ENCODE measurements around the gene PEX5L.

PEX5L gene

DNA sequence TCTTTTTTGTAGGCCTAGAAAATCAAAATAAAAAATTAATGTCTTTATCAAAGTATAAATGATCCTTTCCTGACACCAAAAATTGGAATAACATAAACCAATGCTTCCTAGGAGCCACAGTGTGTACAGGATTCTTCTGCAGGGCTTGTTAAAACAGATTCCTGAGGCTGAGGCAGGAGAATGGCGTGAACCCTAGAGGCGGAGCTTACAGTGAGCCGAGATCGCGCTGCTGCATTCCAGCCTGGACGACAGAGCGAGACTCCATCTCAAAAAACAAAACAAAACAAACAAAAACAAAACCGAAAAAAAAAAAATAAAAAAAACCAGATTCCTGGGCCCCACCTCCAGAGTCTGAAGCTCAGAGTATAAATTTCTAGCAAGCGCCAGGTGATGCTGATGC, 78.0 kb downstream of the PEX5L start:
- H3K9me3 Mint-ChIP-seq: no peaks in the 10 kb centered on the region
- DNase-seq (no peak), ATAC-seq (replicated peaks) (no peak)
- no peak overlapping the region for H3K27ac Mint-ChIP-seq
- no peak overlapping the region for H3K4me3 Mint-ChIP-seq
- H3K36me3 Mint-ChIP-seq (ENCODE audit: insufficient read depth): no peaks in the 10 kb centered on the region
- H3K4me1 Mint-ChIP-seq (ENCODE audit: low read depth in 2 of 2): peaks cover 5 to 6% of the 10 kb centered on the region in 2 donors
- peaks cover 0 to 12% of the 10 kb centered on the region in 2 donors for H3K27me3 Mint-ChIP-seq

DNA sequence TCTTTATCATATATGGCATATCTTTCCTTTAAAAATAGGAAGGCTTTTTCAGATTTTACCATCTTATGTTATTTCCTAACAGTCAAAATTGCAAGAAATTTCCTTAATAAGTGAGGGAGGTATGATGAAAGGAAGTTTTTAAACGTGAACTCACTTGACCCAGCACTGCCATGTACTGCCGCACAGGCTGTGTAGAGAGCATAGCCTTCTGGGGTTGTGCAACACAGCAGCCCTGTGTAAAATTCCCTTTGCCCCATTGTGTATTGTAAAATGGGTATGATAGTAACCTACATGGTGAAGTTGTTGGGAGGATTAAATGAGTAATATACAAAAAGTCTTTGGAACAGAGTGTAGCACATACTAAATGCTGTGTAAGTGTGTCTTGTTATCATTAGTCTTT, 78.6 kb downstream of the PEX5L start:
- Mint-ChIP-seq H3K27ac (no peak overlapping the region), H3K4me1 (ENCODE audit: low read depth in 2 of 2) (peaks cover 5 to 6% of the 10 kb centered on the region in 2 donors), H3K4me3 (no peak overlapping the region), H3K27me3 (peaks cover 0 to 11% of the 10 kb centered on the region in 2 donors), H3K9me3 (no peaks in the 10 kb centered on the region), H3K36me3 (ENCODE audit: insufficient read depth) (no peaks in the 10 kb centered on the region)
- no peak for ATAC-seq (replicated peaks)
- no peak for DNase-seq

DNA sequence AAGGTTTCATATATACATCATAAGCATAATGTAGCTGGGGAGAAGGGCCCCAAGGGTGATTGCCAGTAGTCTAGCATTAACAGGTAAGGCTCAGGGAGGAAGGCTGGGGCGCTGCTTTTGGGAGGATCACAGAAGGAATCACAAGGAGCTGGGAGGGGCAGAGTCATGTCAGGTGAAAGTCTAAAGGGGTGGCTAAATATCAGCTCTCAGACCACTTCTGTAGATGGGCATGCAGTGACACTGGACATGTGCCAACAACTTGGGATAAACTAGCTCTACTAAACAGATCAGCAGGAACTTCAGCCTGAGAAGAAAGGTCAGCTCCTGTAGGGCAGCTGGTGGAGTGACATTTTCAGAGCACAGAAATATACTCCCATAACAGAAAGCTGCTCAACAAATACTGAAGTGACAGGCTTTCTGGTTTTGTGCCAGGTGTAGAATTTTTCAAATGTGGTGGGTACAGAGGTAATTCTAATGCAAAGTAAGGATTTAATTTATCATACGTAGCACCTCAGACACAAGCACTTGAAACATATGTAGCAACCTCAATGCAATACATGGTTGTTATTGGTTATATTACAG, 79.4 kb downstream of the PEX5L start:
- Mint-ChIP-seq H3K9me3 (no peaks in the 10 kb centered on the region), H3K27me3 (peaks cover 0 to 6% of the 10 kb centered on the region in 2 donors), H3K36me3 (ENCODE audit: insufficient read depth) (no peaks in the 10 kb centered on the region), H3K27ac (no peak overlapping the region), H3K4me1 (ENCODE audit: low read depth in 2 of 2) (peaks cover 5 to 6% of the 10 kb centered on the region in 2 donors), H3K4me3 (no peak overlapping the region)
- ATAC-seq (replicated peaks) (no peak), DNase-seq (no peak)

DNA sequence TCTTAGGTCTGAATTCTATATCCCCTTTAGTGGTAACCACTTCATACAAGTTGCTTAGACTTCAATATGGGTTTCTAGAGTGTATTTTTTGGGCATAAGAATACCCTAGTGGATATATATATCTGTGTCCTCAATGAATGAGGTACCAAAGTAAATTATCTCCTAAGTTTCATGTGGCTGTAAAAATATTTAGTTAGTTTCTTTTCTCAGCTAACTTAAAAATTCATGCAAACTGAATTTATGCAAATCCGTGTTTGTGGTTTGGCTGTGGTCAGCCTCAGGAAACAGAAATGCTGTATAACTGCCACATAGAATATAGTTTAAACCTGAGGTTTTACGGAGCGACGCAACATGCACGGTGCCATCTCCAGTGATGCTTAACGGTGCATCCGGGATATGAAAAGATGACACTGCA, 80.3 kb downstream of the PEX5L start:
- no peak overlapping the region for H3K4me3 Mint-ChIP-seq
- ATAC-seq (replicated peaks) (peak; percentile 42), DNase-seq (no peak)
- no peaks in the 10 kb centered on the region for H3K36me3 Mint-ChIP-seq (ENCODE audit: insufficient read depth)
- no peaks in the 10 kb centered on the region for H3K9me3 Mint-ChIP-seq
- H3K27me3 Mint-ChIP-seq: peaks cover 0 to 6% of the 10 kb centered on the region in 2 donors
- H3K27ac Mint-ChIP-seq: no peak overlapping the region
- H3K4me1 Mint-ChIP-seq (ENCODE audit: low read depth in 2 of 2): peaks cover 5 to 6% of the 10 kb centered on the region in 2 donors

DNA sequence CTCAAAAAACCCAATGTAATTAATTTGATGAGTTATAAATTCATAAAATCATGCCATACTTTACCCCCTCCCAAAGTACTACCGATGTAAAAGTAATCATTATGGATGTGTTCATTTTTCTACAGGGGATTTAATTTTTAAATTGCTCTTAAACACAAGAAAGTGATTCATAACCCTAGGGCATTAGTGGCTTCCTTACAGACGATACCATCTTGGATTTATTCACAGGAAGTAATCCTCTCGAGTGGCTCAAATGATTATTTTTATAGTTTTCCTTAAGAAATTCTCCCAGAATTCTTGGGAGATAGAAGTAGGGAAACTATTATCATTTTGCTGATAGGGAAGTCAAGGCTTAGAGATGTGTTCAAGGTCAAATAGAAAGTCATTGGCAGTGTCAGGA, 80.9 kb downstream of the PEX5L start:
- H3K4me3 Mint-ChIP-seq: no peak overlapping the region
- H3K36me3 Mint-ChIP-seq (ENCODE audit: insufficient read depth): no peaks in the 10 kb centered on the region
- peaks cover 5 to 6% of the 10 kb centered on the region in 2 donors for H3K4me1 Mint-ChIP-seq (ENCODE audit: low read depth in 2 of 2)
- no peaks in the 10 kb centered on the region for H3K9me3 Mint-ChIP-seq
- peaks cover 0 to 6% of the 10 kb centered on the region in 2 donors for H3K27me3 Mint-ChIP-seq
- DNase-seq: no peak
- no peak for ATAC-seq (replicated peaks)
- no peak overlapping the region for H3K27ac Mint-ChIP-seq

DNA sequence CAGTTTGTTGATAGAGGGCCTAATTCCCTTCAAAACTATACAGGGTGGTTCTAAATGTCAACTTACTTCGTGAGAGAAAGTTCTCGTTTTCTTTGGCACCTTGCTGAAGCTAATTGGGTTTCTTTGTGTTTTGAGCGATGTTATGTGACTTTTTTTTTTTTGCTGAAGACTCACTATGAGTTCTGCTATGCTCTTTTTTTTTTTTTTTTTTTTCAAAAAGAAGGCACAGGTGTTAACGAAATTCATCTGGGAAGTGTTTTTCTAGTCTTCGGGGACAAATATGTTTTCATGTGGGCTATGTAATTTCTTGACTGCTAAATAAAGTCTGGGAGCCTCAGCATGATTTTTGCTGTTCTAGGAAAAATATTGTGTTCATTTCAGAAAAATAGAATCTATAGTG, 81.5 kb downstream of the PEX5L start:
- Mint-ChIP-seq H3K9me3 (no peaks in the 10 kb centered on the region), H3K4me1 (ENCODE audit: low read depth in 2 of 2) (peaks cover 5 to 6% of the 10 kb centered on the region in 2 donors), H3K4me3 (no peak overlapping the region), H3K27me3 (peaks cover 0 to 6% of the 10 kb centered on the region in 2 donors), H3K36me3 (ENCODE audit: insufficient read depth) (no peaks in the 10 kb centered on the region), H3K27ac (no peak overlapping the region)
- no peak for DNase-seq
- ATAC-seq (replicated peaks): no peak

DNA sequence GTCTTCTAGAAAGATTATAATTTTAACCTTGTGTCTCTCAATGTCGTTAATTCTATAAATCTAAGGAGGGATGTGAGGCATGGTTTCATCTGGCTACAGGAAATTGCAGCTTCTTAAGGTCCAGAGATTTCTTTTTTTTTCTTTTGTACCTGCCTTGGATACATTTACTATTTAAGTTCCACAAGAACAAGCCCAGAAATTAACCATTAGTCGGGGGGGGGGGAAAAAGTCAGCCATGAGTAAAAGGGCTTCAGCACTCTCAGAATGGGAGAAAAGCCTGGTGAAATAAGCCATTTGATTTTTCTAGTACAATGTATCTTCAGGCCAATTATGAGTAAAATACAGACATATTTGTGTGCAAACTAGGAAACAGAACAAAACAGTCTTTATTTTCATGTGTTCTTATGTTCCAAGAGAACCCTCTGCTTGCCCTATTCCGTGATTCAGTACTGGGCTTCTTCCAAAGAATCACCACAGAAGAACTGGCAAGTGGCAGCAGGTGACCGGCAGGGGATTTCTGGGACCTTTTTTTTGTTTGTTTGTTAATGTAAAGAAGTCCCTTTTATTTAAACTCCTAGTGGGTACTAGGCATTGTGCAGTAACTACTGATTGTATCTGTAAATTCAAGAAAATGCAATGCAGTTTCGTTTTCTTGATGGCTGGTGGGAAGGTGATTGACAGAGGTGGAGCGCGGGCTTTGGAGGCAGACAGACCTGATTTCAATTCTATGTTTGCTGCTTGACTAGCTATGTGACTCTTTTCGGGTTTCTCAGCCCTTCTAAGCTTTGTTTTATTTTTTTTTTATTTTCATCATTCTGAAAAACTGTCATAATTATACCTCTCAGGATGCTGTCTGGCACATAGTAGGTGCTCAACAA, 82.5 kb downstream of the PEX5L start:
- no peak overlapping the region for H3K27ac Mint-ChIP-seq
- no peaks in the 10 kb centered on the region for H3K27me3 Mint-ChIP-seq
- no peak for DNase-seq
- H3K4me3 Mint-ChIP-seq: no peak overlapping the region
- H3K36me3 Mint-ChIP-seq (ENCODE audit: insufficient read depth): no peaks in the 10 kb centered on the region
- H3K4me1 Mint-ChIP-seq (ENCODE audit: low read depth in 2 of 2): peaks cover 5 to 6% of the 10 kb centered on the region in 2 donors
- ATAC-seq (replicated peaks): no peak
- H3K9me3 Mint-ChIP-seq: no peaks in the 10 kb centered on the region

DNA sequence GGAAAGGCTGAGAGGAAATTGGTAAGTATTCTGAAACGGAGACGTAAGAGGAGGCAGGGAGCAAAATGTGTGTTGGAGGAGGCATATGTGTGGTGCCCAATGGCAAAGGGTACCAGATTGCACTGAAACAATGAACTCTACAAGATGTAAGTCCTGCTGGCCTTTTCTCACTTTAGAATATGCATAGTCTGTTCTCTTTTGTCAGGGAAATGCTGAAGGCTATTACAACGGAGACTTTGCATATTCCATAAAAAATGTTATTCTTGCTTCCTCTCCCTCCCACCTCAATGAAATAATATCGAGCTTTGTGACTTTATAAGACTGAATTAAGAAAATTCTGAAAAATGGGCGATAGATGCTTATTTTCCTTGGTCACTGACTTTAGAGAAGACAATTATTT, 85.9 kb downstream of the PEX5L start:
- Mint-ChIP-seq H3K27ac (no peak overlapping the region), H3K4me1 (ENCODE audit: low read depth in 2 of 2) (no peaks in the 10 kb centered on the region), H3K27me3 (peaks cover 6 to 9% of the 10 kb centered on the region in 2 donors), H3K9me3 (no peaks in the 10 kb centered on the region), H3K4me3 (no peak overlapping the region), H3K36me3 (ENCODE audit: insufficient read depth) (no peaks in the 10 kb centered on the region)
- no peak for DNase-seq
- ATAC-seq (replicated peaks): no peak

DNA sequence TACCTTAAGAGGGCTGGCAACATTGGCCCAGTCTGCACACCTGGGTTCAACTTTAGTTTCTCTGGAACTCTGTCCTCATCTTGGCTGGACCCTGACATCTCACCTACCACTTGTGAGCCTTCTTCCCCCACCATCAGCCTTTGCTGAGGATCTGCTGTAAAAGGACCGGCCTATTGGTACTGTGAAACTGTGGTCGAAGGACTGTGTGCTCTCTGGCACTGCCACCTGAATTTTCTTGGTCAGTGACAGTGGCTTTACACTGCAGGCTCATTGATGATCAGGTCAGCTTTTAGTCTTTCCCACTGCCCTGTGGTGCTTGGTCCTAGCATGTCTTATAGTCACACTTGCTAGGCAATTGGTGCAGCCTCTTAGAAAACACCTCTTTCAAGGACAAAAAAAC, 86.9 kb downstream of the PEX5L start:
- H3K4me3 Mint-ChIP-seq: no peak overlapping the region
- peaks cover 6 to 10% of the 10 kb centered on the region in 2 donors for H3K27me3 Mint-ChIP-seq
- H3K36me3 Mint-ChIP-seq (ENCODE audit: insufficient read depth): no peaks in the 10 kb centered on the region
- ATAC-seq (replicated peaks) (no peak), DNase-seq (no peak)
- H3K9me3 Mint-ChIP-seq: no peaks in the 10 kb centered on the region
- H3K27ac Mint-ChIP-seq: no peak overlapping the region
- no peaks in the 10 kb centered on the region for H3K4me1 Mint-ChIP-seq (ENCODE audit: low read depth in 2 of 2)

DNA sequence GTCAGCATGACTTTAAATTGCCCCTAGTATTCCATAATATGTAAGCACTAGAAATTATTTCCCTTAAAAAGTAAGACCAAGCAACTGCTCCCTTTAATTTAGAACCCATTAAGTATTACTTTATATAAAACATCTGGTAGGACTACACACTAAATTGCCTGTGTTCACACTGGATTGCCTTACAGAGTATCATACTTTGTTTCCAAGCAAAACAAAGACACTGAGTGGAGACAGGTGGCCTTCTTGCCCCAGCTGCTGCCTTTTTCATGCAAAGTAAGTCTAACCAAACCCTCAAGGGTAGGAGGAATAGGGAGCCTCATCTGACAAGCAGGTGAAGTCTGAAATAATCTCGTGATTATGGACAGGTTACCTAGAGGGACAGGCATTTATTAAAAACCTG, 87.3 kb downstream of the PEX5L start:
- DNase-seq (no peak), ATAC-seq (replicated peaks) (no peak)
- Mint-ChIP-seq H3K27ac (no peak overlapping the region), H3K9me3 (no peaks in the 10 kb centered on the region), H3K36me3 (ENCODE audit: insufficient read depth) (no peaks in the 10 kb centered on the region), H3K27me3 (peaks cover 6 to 10% of the 10 kb centered on the region in 2 donors), H3K4me3 (no peak overlapping the region), H3K4me1 (ENCODE audit: low read depth in 2 of 2) (no peaks in the 10 kb centered on the region)

DNA sequence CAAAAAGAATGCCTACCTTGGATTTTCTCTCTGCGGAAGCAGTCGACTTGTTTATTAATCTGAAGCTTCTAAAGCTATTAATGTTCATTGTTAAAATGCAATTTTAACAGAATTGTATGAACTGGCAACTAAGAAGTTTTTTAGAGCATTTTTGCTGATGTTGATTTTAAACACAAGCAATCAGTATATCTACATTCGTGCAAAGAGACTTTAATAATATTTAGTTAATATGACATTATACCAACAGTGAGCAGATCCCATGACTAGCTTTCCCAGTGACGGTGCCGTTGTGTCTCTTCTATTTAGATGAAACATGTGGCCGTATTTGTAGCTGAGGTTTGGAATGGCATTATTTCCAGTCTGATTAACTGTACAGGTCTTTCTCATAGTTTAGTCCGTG, 88.0 kb downstream of the PEX5L start:
- Mint-ChIP-seq H3K27ac (no peak overlapping the region), H3K4me1 (ENCODE audit: low read depth in 2 of 2) (no peaks in the 10 kb centered on the region), H3K27me3 (peaks cover 6 to 10% of the 10 kb centered on the region in 2 donors)

DNA sequence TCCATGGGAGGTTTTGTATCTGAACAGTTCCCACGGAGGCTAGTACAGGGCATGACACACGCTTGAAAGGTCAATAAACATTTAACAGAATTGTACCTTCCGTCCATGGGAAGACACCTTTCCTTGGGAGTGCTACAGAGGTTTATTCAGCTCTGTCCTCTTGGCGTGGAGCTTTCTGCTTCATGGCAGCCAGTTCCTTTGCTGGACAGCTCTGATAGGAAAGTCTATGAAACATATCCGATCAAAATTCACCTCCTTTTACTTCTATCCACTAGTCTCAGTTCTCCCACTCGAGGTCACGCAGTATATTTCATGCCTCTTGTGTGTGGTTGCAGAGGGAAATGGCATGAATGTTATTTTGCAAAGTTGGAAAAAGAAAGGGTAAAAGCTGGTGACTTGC, 91.2 kb downstream of the PEX5L start:
- Mint-ChIP-seq H3K27ac (no peak overlapping the region), H3K27me3 (peaks cover 6 to 10% of the 10 kb centered on the region in 2 donors), H3K36me3 (ENCODE audit: insufficient read depth) (no peaks in the 10 kb centered on the region), H3K4me3 (no peak overlapping the region), H3K4me1 (ENCODE audit: low read depth in 2 of 2) (no peaks in the 10 kb centered on the region), H3K9me3 (no peaks in the 10 kb centered on the region)
- DNase-seq (no peak), ATAC-seq (replicated peaks) (no peak)

More for the DNA sequence above, 88.0 kb downstream of the PEX5L start:
- no peak for ATAC-seq (replicated peaks)
- Mint-ChIP-seq H3K9me3 (no peaks in the 10 kb centered on the region), H3K4me3 (no peak overlapping the region), H3K36me3 (ENCODE audit: insufficient read depth) (no peaks in the 10 kb centered on the region)
- no peak for DNase-seq

DNA sequence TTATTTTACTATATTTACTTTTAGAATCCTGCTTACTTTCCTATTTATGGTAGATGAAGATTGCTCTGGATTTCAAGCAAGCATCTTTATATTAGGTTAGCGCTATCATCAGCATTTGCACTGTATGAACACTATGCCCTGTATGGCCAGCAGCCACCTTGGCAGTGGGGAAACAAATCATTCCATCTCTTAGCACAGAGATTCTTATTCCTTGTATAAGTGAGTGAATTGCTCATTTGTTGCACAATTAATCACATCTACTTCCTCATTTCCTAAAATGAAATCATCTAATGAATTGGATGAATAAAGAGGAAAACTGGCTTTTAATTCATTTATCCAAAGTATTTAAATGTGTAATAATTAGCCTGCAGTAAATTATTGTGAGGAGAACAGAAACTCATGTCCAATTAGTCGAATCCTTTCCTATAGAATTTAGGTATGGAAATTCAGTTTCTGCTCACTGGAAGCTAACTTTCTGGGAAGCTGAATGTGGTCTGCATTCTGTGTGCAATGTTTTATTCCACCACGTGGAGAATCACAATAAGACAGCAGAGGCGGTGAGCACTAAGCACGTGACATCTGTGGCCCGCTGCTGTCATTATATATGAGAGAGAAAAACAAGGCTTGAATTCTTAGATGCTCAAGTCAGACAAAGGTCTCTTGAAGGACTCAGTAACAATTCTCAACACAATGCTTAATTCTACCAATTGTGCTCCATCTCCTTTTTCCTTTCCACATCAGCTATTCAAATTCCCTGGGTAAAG, 93.4 kb downstream of the PEX5L start:
- ATAC-seq (replicated peaks): no peak
- no peaks in the 10 kb centered on the region for H3K4me1 Mint-ChIP-seq (ENCODE audit: low read depth in 2 of 2)
- H3K27me3 Mint-ChIP-seq: peaks cover 6 to 19% of the 10 kb centered on the region in 2 donors
- H3K27ac Mint-ChIP-seq: no peak overlapping the region
- H3K9me3 Mint-ChIP-seq: no peaks in the 10 kb centered on the region
- no peak overlapping the region for H3K4me3 Mint-ChIP-seq
- no peak for DNase-seq
- H3K36me3 Mint-ChIP-seq (ENCODE audit: insufficient read depth): no peaks in the 10 kb centered on the region
